IMR-90 (cell line): ENCODE results near the gene CACNB2. TPM values are rescaled to one million over a fixed set of nuclear protein-coding genes. Genes with fewer than 3 reads are reported as not detected.

Experiments
- ATAC-seq: fragments of 200-7000 bp; cut with Tn5 transposase; 2 replicates; pipeline ENCODE4 v1.9.1; 2020; ENCODE audit warnings: low read depth, mild to moderate bottlenecking, moderate library complexity
- BruUV-seq: library from RNA; stranded (reverse); fragments of 400-500 nt; replicated peaks from 2 replicates; lab custom pipeline; 2021; lab: Mats Ljungman, UMichigan
- CTCF ChIA-PET: fragments of 300-600 bp; formaldehyde crosslinking; extraction: SDS; loops from one replicate; lab custom pipeline; 2021; ENCODE audit warnings: antibody characterized with exemption; lab: Yijun Ruan, JAX
- POLR2A ChIA-PET: fragments of 300-600 bp; sonication (Branson Sonifier 250); formaldehyde crosslinking; loops from one replicate; lab custom pipeline; 2022; ENCODE audit warnings: antibody characterized with exemption; ENCODE audit not compliant: unreplicated experiment; lab: Charles Lee
- DNase-seq: peaks from one replicate; pipeline ENCODE4 v3.0.0; 2013
- H2AFZ ChIP-seq: replicated peaks from 2 replicates; pipeline ENCODE3; 2013; ENCODE audit warnings: low read length, mild to moderate bottlenecking; ENCODE audit not compliant: poor library complexity
- H2AK5ac ChIP-seq: 2 replicates; pipeline ENCODE4 v1.6.1; 2013; ENCODE audit warnings: low read depth, low read length, inconsistent platforms
- H2AK9ac ChIP-seq: replicated peaks from 2 replicates; pipeline ENCODE3; 2013; ENCODE audit warnings: mild to moderate bottlenecking, low read depth, low read length, moderate library complexity; ENCODE audit not compliant: poor library complexity
- H2BK120ac ChIP-seq: 2 replicates; pipeline ENCODE4 v1.6.1; 2013; ENCODE audit warnings: low read depth, low read length, inconsistent platforms
- H2BK15ac ChIP-seq: 3 replicates; pipeline ENCODE4 v1.6.1; 2013; ENCODE audit warnings: low read depth, low read length, inconsistent platforms
- H2BK20ac ChIP-seq: 2 replicates; pipeline ENCODE4 v1.6.1; 2013; ENCODE audit warnings: low read depth, mild to moderate bottlenecking, inconsistent platforms, low read length, moderate library complexity
- H2BK5ac ChIP-seq: 2 replicates; pipeline ENCODE4 v1.6.1; 2013; ENCODE audit warnings: mild to moderate bottlenecking, low read depth, low read length, inconsistent platforms; ENCODE audit not compliant: poor library complexity, severe bottlenecking
- H3K14ac ChIP-seq: replicated peaks from 2 replicates; pipeline ENCODE4 v1.6.1; 2013; ENCODE audit warnings: low read depth, low read length, inconsistent platforms
- H3K18ac ChIP-seq: 2 replicates; pipeline ENCODE4 v1.6.1; 2013; ENCODE audit warnings: low read depth, low read length, control low read depth
- H3K23ac ChIP-seq: 2 replicates; pipeline ENCODE4 v1.6.1; 2013; ENCODE audit warnings: low read depth, low read length, inconsistent platforms
- H3K27ac ChIP-seq: 2 replicates; pipeline ENCODE4 v1.5.1; 2013; ENCODE audit warnings: mild to moderate bottlenecking, control low read depth, low read length; ENCODE audit not compliant: insufficient read depth
- H3K27me3 ChIP-seq: 2 replicates; pipeline ENCODE4 v1.6.1; 2013; ENCODE audit warnings: low read length; ENCODE audit not compliant: control insufficient read depth, insufficient read depth
- H3K36me3 ChIP-seq: 2 replicates; pipeline ENCODE4 v1.6.1; 2013; ENCODE audit warnings: low read length, mixed read lengths; ENCODE audit not compliant: control insufficient read depth, insufficient read depth
- H3K4ac ChIP-seq: 2 replicates; pipeline ENCODE4 v1.6.1; 2013; ENCODE audit warnings: low read depth, low read length, inconsistent platforms
- H3K4me1 ChIP-seq: 2 replicates; pipeline ENCODE4 v1.6.1; 2013; ENCODE audit warnings: low read length, mixed read lengths; ENCODE audit not compliant: control insufficient read depth, insufficient read depth
- H3K4me2 ChIP-seq: 2 replicates; pipeline ENCODE4 v1.6.1; 2013; ENCODE audit warnings: low read depth, mild to moderate bottlenecking, control low read depth, low read length, moderate library complexity
- H3K4me3 ChIP-seq: 2 replicates; pipeline ENCODE4 v1.5.1; 2013; ENCODE audit warnings: low read depth, mild to moderate bottlenecking, control low read depth, low read length, moderate library complexity; ENCODE audit not compliant: insufficient read depth
- H3K56ac ChIP-seq: 2 replicates; pipeline ENCODE4 v1.6.1; 2013; ENCODE audit warnings: low read length, inconsistent platforms; ENCODE audit not compliant: insufficient read depth; ENCODE audit errors: extremely low read depth
- H3K79me1 ChIP-seq, 2 experiments: 2 replicates each; pipeline ENCODE4 v1.6.1; 2013; ENCODE audit warnings: low read length in 2 of 2, inconsistent platforms in 1 of 2, low read depth in 1 of 2
- H3K9ac ChIP-seq: 2 replicates; pipeline ENCODE4 v1.6.1; 2013; ENCODE audit warnings: low read depth, low read length, control low read depth
- H3K9me1 ChIP-seq: 2 replicates; pipeline ENCODE4 v1.6.1; 2013; ENCODE audit warnings: low read length, inconsistent platforms; ENCODE audit not compliant: insufficient read depth
- H3K9me3 ChIP-seq: 2 replicates; pipeline ENCODE4 v1.6.1; 2013; ENCODE audit warnings: low read length; ENCODE audit not compliant: control insufficient read depth, insufficient read depth
- H4K20me1 ChIP-seq: 2 replicates; pipeline ENCODE4 v1.6.1; 2013; ENCODE audit warnings: low read length, inconsistent platforms; ENCODE audit not compliant: insufficient read depth
- H4K5ac ChIP-seq: 2 replicates; pipeline ENCODE4 v1.6.1; 2013; ENCODE audit warnings: mild to moderate bottlenecking, low read depth, low read length, control low read depth
- H4K8ac ChIP-seq, 2 experiments: 2 replicates each; pipeline ENCODE4 v1.6.1; 2013; ENCODE audit warnings: low read depth in 2 of 2, low read length in 2 of 2, control low read depth in 1 of 2, inconsistent platforms in 1 of 2
- H4K91ac ChIP-seq: 2 replicates; pipeline ENCODE4 v1.6.1; 2013; ENCODE audit warnings: low read depth, low read length, inconsistent platforms; ENCODE audit not compliant: insufficient read depth
- BHLHE40 ChIP-seq: fragments of 150-350 bp; IDR thresholded peaks from 2 replicates; pipeline ENCODE4 v1.6.1; 2016; ENCODE audit warnings: mild to moderate bottlenecking, low read depth, low read length
- CEBPB ChIP-seq: IDR thresholded peaks from 2 replicates; pipeline ENCODE4 v1.6.1; 2012; ENCODE audit warnings: low read depth, low read length, improper control_type of control experiment
- CHD1 ChIP-seq: IDR thresholded peaks from 2 replicates; pipeline ENCODE4 v1.6.1; 2012; ENCODE audit warnings: low read depth, low read length, improper control_type of control experiment
- FOS ChIP-seq: fragments of 150-350 bp; IDR thresholded peaks from 2 replicates; pipeline ENCODE4 v1.6.1; 2016; ENCODE audit warnings: low read depth, low read length
- MAFK ChIP-seq: IDR thresholded peaks from 2 replicates; pipeline ENCODE4 v1.6.1; 2012; ENCODE audit warnings: low read depth, low read length, improper control_type of control experiment
- MAZ ChIP-seq: IDR thresholded peaks from 2 replicates; pipeline ENCODE4 v1.6.1; 2012; ENCODE audit warnings: low read depth, mild to moderate bottlenecking, low read length, improper control_type of control experiment, moderate library complexity, borderline replicate concordance
- MXI1 ChIP-seq: IDR thresholded peaks from 2 replicates; pipeline ENCODE4 v1.6.1; 2012; ENCODE audit warnings: low read depth, mild to moderate bottlenecking, low read length, moderate library complexity, borderline replicate concordance
- NFE2L2 ChIP-seq: fragments of 150-350 bp; IDR thresholded peaks from 2 replicates; pipeline ENCODE4 v1.6.1; 2016; ENCODE audit warnings: low read depth, mild to moderate bottlenecking, low read length
- POLR2A ChIP-seq: IDR thresholded peaks from 2 replicates; pipeline ENCODE4 v1.6.1; 2012; ENCODE audit warnings: mild to moderate bottlenecking, low read depth, low read length
- RAD21 ChIP-seq: IDR thresholded peaks from 2 replicates; pipeline ENCODE4 v1.6.1; 2012; ENCODE audit warnings: low read length, improper control_type of control experiment
- RCOR1 ChIP-seq: IDR thresholded peaks from 2 replicates; pipeline ENCODE4 v1.6.1; 2012; ENCODE audit warnings: mild to moderate bottlenecking, low read length, improper control_type of control experiment; ENCODE audit not compliant: insufficient replicate concordance
- RFX5 ChIP-seq: IDR thresholded peaks from 2 replicates; pipeline ENCODE4 v1.8.0; 2012; ENCODE audit warnings: low read depth, mild to moderate bottlenecking, low read length, moderate library complexity
- SMC3 ChIP-seq: fragments of 150-350 bp; IDR thresholded peaks from 2 replicates; pipeline ENCODE4 v1.6.1; 2016; ENCODE audit warnings: low read depth, mild to moderate bottlenecking, antibody characterized with exemption, low read length, moderate library complexity
- USF2 ChIP-seq: fragments of 150-350 bp; IDR thresholded peaks from 2 replicates; pipeline ENCODE4 v1.6.1; 2017; ENCODE audit warnings: mild to moderate bottlenecking, antibody characterized with exemption, low read length, low read depth
- WGBS, 2 experiments: methylation state at CpG; one replicate each; pipeline versions ENCODE4 v1.1.5 to v1.1.7; 2013; ENCODE audit warnings: missing lambda C conversion rate in 2 of 2; ENCODE audit not compliant: insufficient read length in 1 of 2; ENCODE audit errors: extremely low coverage in 2 of 2; 5-methylcytosine and 5-hydroxymethylcytosine counted together
- dilution Hi-C: fragments of 300-500 bp; cut with HindIII; formaldehyde crosslinking; loops from one replicate; pipeline ENCODE4 v1.14.3; 2018; ENCODE audit warnings: low sequenced_read_pairs; ENCODE audit not compliant: unreplicated experiment
- in situ Hi-C: fragments of 300-500 bp; cut with MboI; formaldehyde crosslinking; loops from 3 replicates; pipeline ENCODE4 v1.14.3; 2019; ENCODE audit warnings: low sequenced_read_pairs, inconsistent platforms, mixed read lengths
- intact Hi-C: fragments of 100-400 bp; cut with micrococcal nuclease; formaldehyde crosslinking; loops from 2 replicates; pipeline ENCODE4 v1.10.0; 2022
- polyA plus RNA-seq, 3 experiments: library from polyadenylated mRNA; depleted of rRNA; stranded (reverse); fragments of >200 nt; gene quantifications; 2 replicates each; pipeline ENCODE4 v1.2.3, GENCODE V29; 2012; ENCODE audit warnings: low replicate concordance in 1 of 3
- total RNA-seq: library from RNA; depleted of rRNA; stranded (reverse); fragments of >200 nt; gene quantifications from 2 replicates; pipeline ENCODE4 v1.2.3, GENCODE V29; 2012
- TF ChIP-seq, protein P1 (sequence below): conservative IDR thresholded peaks from 2 replicates; pipeline ENCODE4 v1.5.1; 2012; ENCODE audit warnings: mild to moderate bottlenecking, low read depth, low read length, improper control_type of control experiment
- TF ChIP-seq, protein P2 (sequence below): fragments of 150-350 bp; IDR thresholded peaks from 2 replicates; pipeline ENCODE4 v1.6.1; 2016; ENCODE audit warnings: low read depth, mild to moderate bottlenecking, low read length, moderate library complexity, borderline replicate concordance

Gene CACNB2
- total and polyA plus RNA-seq, 2 of the 4 experiments (the other 2 are of a cell fraction) = 0.36 TPM

GRCh38 chr10:18151356-18151890, 11.2 kb downstream of the CACNB2 start:
- Histone ChIP-seq H3K9me1 (no peaks in the 10 kb centered on the region), H4K91ac (no peak overlapping the region), H3K4me3 (no peak overlapping the region), H3K4me1 (no peaks in the 10 kb centered on the region), H2BK120ac (no peak overlapping the region), H3K4me2 (no peak overlapping the region), H3K79me1 (no peaks in the 10 kb centered on the region), H3K14ac (no peak overlapping the region), H4K5ac (no peak overlapping the region), H2AK9ac (no peak overlapping the region), H2BK15ac (0 out of 3 replicates have a peak overlapping the region, but pooled peaks have one; percentile 49), H3K27ac (no peak overlapping the region), H3K23ac (no peak overlapping the region), H2BK20ac (no peak overlapping the region), H3K36me3 (no peaks in the 10 kb centered on the region), H3K27me3 (peaks cover 6% of the 10 kb centered on the region), H3K18ac (no peak overlapping the region), H3K56ac (no peak overlapping the region), H3K9ac (no peak overlapping the region), H3K9me3 (no peaks in the 10 kb centered on the region), H2BK5ac (no peak overlapping the region), H2AFZ (no peak overlapping the region), H3K4ac (no peak overlapping the region), H4K20me1 (no peaks in the 10 kb centered on the region), H2AK5ac (0 out of 2 replicates have a peak overlapping the region, but pooled peaks have one; percentile 29), H4K8ac (no peak overlapping the region)
- WGBS, 2 experiments = 100% methylated on average over 2 of the region's 5 CpGs; no CpG with 5 or more reads in 1 of the 2 experiments
- in situ Hi-C loops = no loop called here
- intact Hi-C loops = no loop called here
- TF ChIP-seq MAFK (no peak), NFE2L2 (no peak), FOS (no peak), USF2 (no peak), BHLHE40 (no peak), CEBPB (no peak), SMC3 (no peak), CHD1 (no peak), MXI1 (no peak), RCOR1 (no peak), RAD21 (no peak), POLR2A (no peak), MAZ (no peak), RFX5 (no peak)
- TF ChIP-seq, protein P1, sequence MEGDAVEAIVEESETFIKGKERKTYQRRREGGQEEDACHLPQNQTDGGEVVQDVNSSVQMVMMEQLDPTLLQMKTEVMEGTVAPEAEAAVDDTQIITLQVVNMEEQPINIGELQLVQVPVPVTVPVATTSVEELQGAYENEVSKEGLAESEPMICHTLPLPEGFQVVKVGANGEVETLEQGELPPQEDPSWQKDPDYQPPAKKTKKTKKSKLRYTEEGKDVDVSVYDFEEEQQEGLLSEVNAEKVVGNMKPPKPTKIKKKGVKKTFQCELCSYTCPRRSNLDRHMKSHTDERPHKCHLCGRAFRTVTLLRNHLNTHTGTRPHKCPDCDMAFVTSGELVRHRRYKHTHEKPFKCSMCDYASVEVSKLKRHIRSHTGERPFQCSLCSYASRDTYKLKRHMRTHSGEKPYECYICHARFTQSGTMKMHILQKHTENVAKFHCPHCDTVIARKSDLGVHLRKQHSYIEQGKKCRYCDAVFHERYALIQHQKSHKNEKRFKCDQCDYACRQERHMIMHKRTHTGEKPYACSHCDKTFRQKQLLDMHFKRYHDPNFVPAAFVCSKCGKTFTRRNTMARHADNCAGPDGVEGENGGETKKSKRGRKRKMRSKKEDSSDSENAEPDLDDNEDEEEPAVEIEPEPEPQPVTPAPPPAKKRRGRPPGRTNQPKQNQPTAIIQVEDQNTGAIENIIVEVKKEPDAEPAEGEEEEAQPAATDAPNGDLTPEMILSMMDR = no peak
- TF ChIP-seq, protein P2, sequence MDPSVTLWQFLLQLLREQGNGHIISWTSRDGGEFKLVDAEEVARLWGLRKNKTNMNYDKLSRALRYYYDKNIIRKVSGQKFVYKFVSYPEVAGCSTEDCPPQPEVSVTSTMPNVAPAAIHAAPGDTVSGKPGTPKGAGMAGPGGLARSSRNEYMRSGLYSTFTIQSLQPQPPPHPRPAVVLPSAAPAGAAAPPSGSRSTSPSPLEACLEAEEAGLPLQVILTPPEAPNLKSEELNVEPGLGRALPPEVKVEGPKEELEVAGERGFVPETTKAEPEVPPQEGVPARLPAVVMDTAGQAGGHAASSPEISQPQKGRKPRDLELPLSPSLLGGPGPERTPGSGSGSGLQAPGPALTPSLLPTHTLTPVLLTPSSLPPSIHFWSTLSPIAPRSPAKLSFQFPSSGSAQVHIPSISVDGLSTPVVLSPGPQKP = no peak
- no TSS peak for BruUV-seq
- ChIA-PET POLR2A (interaction anchor here (0.5 kb wide), 1 partner anchor 24 kb away, joined by 3 read pairs; no protein-coding TSS in a partner anchor), CTCF (no interaction called here)
- peak; percentile 46; the same call in 1 of the 2 replicates for ATAC-seq
- no peak for DNase-seq
- dilution Hi-C loops = no loop called here
